K562 (cell line): ENCODE results near the gene UBE2L5. TPM values are rescaled to one million over a fixed set of nuclear protein-coding genes. Genes with fewer than 3 reads are reported as not detected.

Source experiments
- ATAC-seq: fragments of 200-7000 bp; cut with Tn5 transposase; 3 replicates; pipeline ENCODE4 v1.9.1; 2020; ENCODE audit warnings: moderate library complexity
- BruUV-seq: library from RNA; stranded (reverse); fragments of 400-500 nt; replicated peaks from 2 replicates; lab custom pipeline; 2021; lab: Mats Ljungman, UMichigan
- CTCF ChIA-PET: fragments of 300-600 bp; formaldehyde crosslinking; extraction: SDS; loops from one replicate; lab custom pipeline; 2021; ENCODE audit warnings: low intra/inter-chr PET ratio; lab: Yijun Ruan, JAX
- POLR2A ChIA-PET: fragments of 300-600, 350-650 bp; sonication (Branson Sonifier 250); formaldehyde crosslinking; extraction: SDS; loops from one replicate; lab custom pipeline; 2021; ENCODE audit warnings: antibody characterized with exemption, inconsistent platforms; lab: Yijun Ruan, JAX
- DNase-seq, 4 experiments: peaks; one replicate each; pipeline versions ENCODE4 v3.0.0 to v3.0.0-alpha.2; 2011 to 2018; ENCODE audit warnings: low spot score in 3 of 4, mixed read lengths in 3 of 4; ENCODE audit errors: extremely low read depth in 1 of 4
- FAIRE-seq: peaks from 2 replicates; lab custom pipeline; 2011; peaks lifted over from hg19 to GRCh38; lab: Jason Lieb, UNC
- H2AFZ ChIP-seq: 2 replicates; pipeline ENCODE4 v1.6.0; 2011; ENCODE audit warnings: low read depth, low read length, control low read depth, inconsistent platforms
- H3K27ac ChIP-seq: fragments of 200-600 bp; 3 replicates; pipeline ENCODE4 v1.8.0; 2011; ENCODE audit warnings: low read depth, mild to moderate bottlenecking, control low read depth, inconsistent platforms, low read length, moderate library complexity, mixed read lengths; ENCODE audit errors: extremely low read depth
- H3K27me3 ChIP-seq, 2 experiments: fragments of 300-600 bp in 1 of 2; 2 replicates in 1 of 2; 3 replicates in 1 of 2; pipeline versions ENCODE4 v1.6.0 to v1.8.0; 2011; ENCODE audit warnings: inconsistent platforms in 2 of 2, low read length in 2 of 2, mild to moderate bottlenecking in 1 of 2, mixed read lengths in 1 of 2, moderate library complexity in 1 of 2; ENCODE audit not compliant: control insufficient read depth in 2 of 2, insufficient read depth in 2 of 2
- H3K36me3 ChIP-seq: fragments of 300-600 bp; 3 replicates; pipeline ENCODE4 v1.8.0; 2011; ENCODE audit warnings: mild to moderate bottlenecking, low read length, inconsistent platforms; ENCODE audit not compliant: control insufficient read depth, insufficient read depth
- H3K4me1 ChIP-seq, 2 experiments: fragments of 200-600 bp in 1 of 2; replicated peaks in 1 of 2; 2 replicates in 1 of 2; 3 replicates in 1 of 2; pipeline versions ENCODE4 v1.5.1 to v1.8.0; 2011; ENCODE audit warnings: inconsistent platforms in 2 of 2, low read length in 2 of 2, mild to moderate bottlenecking in 1 of 2, mixed read lengths in 1 of 2, moderate library complexity in 1 of 2; ENCODE audit not compliant: control insufficient read depth in 2 of 2, insufficient read depth in 2 of 2
- H3K4me2 ChIP-seq: 2 replicates; pipeline ENCODE4 v1.6.1; 2011; ENCODE audit warnings: low read length, control low read depth, inconsistent platforms, mixed read lengths; ENCODE audit not compliant: insufficient read depth
- H3K4me3 ChIP-seq: fragments of 200-600 bp; sonication (generic), shearing (Covaris generic); 2 replicates; pipeline ENCODE4 v1.5.1; 2016; ENCODE audit warnings: control low read depth, inconsistent platforms
- H3K79me2 ChIP-seq: fragments of 200-600 bp; 3 replicates; pipeline ENCODE4 v1.8.0; 2011; ENCODE audit warnings: low read length, inconsistent platforms; ENCODE audit not compliant: control insufficient read depth, insufficient read depth
- H3K9ac ChIP-seq, 2 experiments: 2 replicates each; pipeline versions ENCODE4 v1.6.0 to v1.6.1; 2011; ENCODE audit warnings: low read depth in 2 of 2, low read length in 2 of 2, control low read depth in 1 of 2, inconsistent platforms in 1 of 2, mild to moderate bottlenecking in 1 of 2, mixed read lengths in 1 of 2; ENCODE audit not compliant: insufficient read depth in 1 of 2
- H3K9me1 ChIP-seq: one replicate; pipeline ENCODE4 v1.6.0; 2011; ENCODE audit warnings: inconsistent platforms, mild to moderate bottlenecking, low read length, moderate library complexity; ENCODE audit not compliant: control insufficient read depth, insufficient read depth
- H3K9me3 ChIP-seq: replicated peaks from 2 replicates; pipeline ENCODE4 v1.5.1; 2011; ENCODE audit warnings: low read depth, low read length, inconsistent platforms; ENCODE audit not compliant: control insufficient read depth, insufficient read depth
- H4K20me1 ChIP-seq: replicated peaks from 2 replicates; pipeline ENCODE4 v1.6.1; 2011; ENCODE audit warnings: low read length, inconsistent platforms, mixed read lengths; ENCODE audit not compliant: control insufficient read depth, insufficient read depth
- BRCA1 ChIP-seq, 2 experiments: fragments of 450-650 bp in 1 of 2; sonication (generic) in 1 of 2; formaldehyde crosslinking in 1 of 2; IDR thresholded peaks; 2 replicates each; pipeline versions ENCODE4 v1.5.0 to v1.6.1; 2017 to 2020; ENCODE audit warnings: mild to moderate bottlenecking in 1 of 2, missing genetic modification reagents in 1 of 2
- CHD2 ChIP-seq: IDR thresholded peaks from 2 replicates; pipeline ENCODE4 v1.6.1; 2011; ENCODE audit warnings: low read depth, low read length
- CHD4 ChIP-seq: fragments of 200-600 bp; sonication (generic); IDR thresholded peaks from 3 replicates; pipeline ENCODE4 v1.6.1; 2012; ENCODE audit warnings: low read depth, mild to moderate bottlenecking, mixed read lengths, low read length, inconsistent platforms; ENCODE audit not compliant: insufficient read depth, insufficient replicate concordance, poor library complexity, severe bottlenecking
- MTA1 ChIP-seq: fragments of 450-650 bp; IDR thresholded peaks from 2 replicates; pipeline ENCODE4 v1.6.1; 2017; ENCODE audit warnings: borderline replicate concordance
- NFRKB ChIP-seq: fragments of 450-650 bp; IDR thresholded peaks from 2 replicates; pipeline ENCODE4 v1.6.1; 2016; ENCODE audit warnings: low read depth
- NR2C2 ChIP-seq, 2 experiments: fragments of 200-800 bp in 1 of 2; sonication (Bioruptor generic) in 1 of 2; sonication (generic) in 1 of 2; formaldehyde crosslinking in 1 of 2; IDR thresholded peaks; 2 replicates each; pipeline versions ENCODE4 v1.6.1 to v1.8.0; 2016 to 2022; ENCODE audit warnings: mild to moderate bottlenecking in 1 of 2, missing compliant biosample characterization in 1 of 2, missing genetic modification characterization in 1 of 2, missing genetic modification reagents in 1 of 2
- PTBP1 ChIP-seq: fragments of 200-400 bp; formaldehyde crosslinking; IDR thresholded peaks from 2 replicates; pipeline ENCODE4 v1.6.1; 2017; ENCODE audit warnings: low read depth, low read length
- SRSF1 ChIP-seq: fragments of 200-400 bp; formaldehyde crosslinking; IDR thresholded peaks from 2 replicates; pipeline ENCODE4 v1.6.1; 2017; ENCODE audit warnings: mild to moderate bottlenecking, low read depth, low read length, moderate library complexity
- ZNF695 ChIP-seq: fragments of 450-650 bp; formaldehyde crosslinking; IDR thresholded peaks from 2 replicates; pipeline ENCODE4 v1.4.0; 2020; ENCODE audit warnings: mild to moderate bottlenecking, moderate library complexity
- WGBS: fragments of 100-300 bp; shearing (Covaris generic); methylation state at CpG from one replicate; pipeline ENCODE4 v1.1.6; 2016; ENCODE audit warnings: low coverage, mixed read lengths; ENCODE audit not compliant: insufficient coverage; ENCODE audit errors: missing lambda C conversion rate; 5-methylcytosine and 5-hydroxymethylcytosine counted together
- in situ Hi-C: fragments of 300-500 bp; cut with MboI; formaldehyde crosslinking; loops from 4 replicates; pipeline ENCODE4 v1.15.0; 2018; ENCODE audit warnings: inconsistent platforms, mixed read lengths
- intact Hi-C: fragments of 100-400 bp; cut with micrococcal nuclease; formaldehyde crosslinking; loops from 2 replicates; pipeline ENCODE4 v1.14.2; 2022
- polyA plus RNA-seq, 8 experiments: library from polyadenylated mRNA; depleted of rRNA in 4 of 8; stranded (reverse) in 5 of 8; unstranded in 3 of 8; fragments of >200 nt; fragmentation: Nextera tagmentation in 2 of 8; fragmentation: Illumina TruSeq in 1 of 8; extraction: Ambion mirVana in 2 of 8; extraction: Trizol in 1 of 8; gene quantifications; 2 replicates each; pipeline versions ENCODE4 v1.2.1 to v1.2.3, GENCODE V29; 2011 to 2014; ENCODE audit warnings: inconsistent platforms in 1 of 8, missing spikeins in 1 of 8
- total RNA-seq, 7 experiments: library from RNA; depleted of rRNA in 6 of 7; stranded (reverse); fragments of >200 nt in 6 of 7; fragmentation: Illumina TruSeq in 2 of 7; extraction: Trizol in 2 of 7; gene quantifications; 2 replicates each; pipeline versions ENCODE4 v1.2.1 to v1.2.3, GENCODE V29; 2011 to 2021; ENCODE audit warnings: low replicate concordance in 1 of 7
- TF ChIP-seq, protein P1 (sequence below), 2 experiments: fragments of 450-650 bp; IDR thresholded peaks; 2 replicates each; pipeline ENCODE4 v1.6.1; 2016; ENCODE audit warnings: mild to moderate bottlenecking in 2 of 2, borderline replicate concordance in 1 of 2, low read depth in 1 of 2, moderate library complexity in 1 of 2
- TF ChIP-seq, protein P2 (sequence below): fragments of 450-650 bp; IDR thresholded peaks from 2 replicates; pipeline ENCODE4 v1.6.1; 2016; ENCODE audit warnings: antibody characterized with exemption

Gene UBE2L5
- total and polyA plus RNA-seq, 9 of the 15 experiments (the other 6 are each of a cell fraction or from before 2014, with no cell fraction given), result 0.22 to 1.5 (median 0.86) TPM; not detected in 6

DNA sequence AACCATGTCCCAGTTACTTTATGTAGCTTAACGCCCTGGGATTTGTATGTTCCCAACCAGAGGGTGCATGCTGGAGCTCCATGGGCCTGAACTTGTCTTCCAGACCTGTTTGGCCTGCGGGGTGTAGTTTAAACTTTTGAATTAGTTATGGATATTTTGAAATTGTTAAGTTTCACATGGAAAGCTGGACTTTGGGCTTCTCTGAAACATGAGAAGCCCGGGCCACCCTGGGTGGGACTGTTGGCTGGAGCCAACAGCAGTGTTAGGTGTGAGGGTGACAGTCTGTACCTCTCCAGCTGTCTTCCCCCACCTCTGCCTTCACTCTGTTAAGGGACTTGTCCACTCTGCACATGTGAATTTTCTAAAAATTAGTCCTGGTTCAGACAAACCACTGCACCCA lies 1.6 kb downstream of the UBE2L5 start (continued):
- no peak for TF ChIP-seq SRSF1
- no peak for TF ChIP-seq ZNF695 (CRISPR knock-in tag)
- no peak for TF ChIP-seq NFRKB
- TF ChIP-seq, all 486 proteins: peak for 0

DNA sequence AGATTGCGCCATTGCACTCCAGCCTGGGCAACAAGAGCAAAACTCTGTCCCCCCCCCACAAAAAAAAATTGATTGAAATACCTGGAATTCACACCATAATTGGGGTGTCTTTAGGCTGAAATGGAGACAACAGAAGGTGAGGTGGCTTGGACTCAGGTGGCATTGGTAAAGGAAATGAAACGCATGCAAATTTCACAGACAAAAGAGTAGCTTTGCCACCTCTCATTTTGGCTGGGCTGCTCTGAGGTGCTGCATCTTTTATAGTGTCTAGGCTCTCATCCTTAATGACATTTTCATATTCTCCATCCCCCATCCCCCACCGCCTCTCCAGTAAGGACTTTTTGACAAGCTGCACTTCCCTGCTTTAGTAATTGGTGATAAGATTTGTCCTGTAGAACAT lies 6.9 kb downstream of the UBE2L5 start:
- no peak for FAIRE-seq
- H3K36me3 ChIP-seq, result no peaks in the 10 kb centered on the region
- no peak overlapping the region for H3K9ac ChIP-seq
- no peaks in the 10 kb centered on the region for H3K79me2 ChIP-seq
- in situ Hi-C loops (no loop called here), intact Hi-C loops (no loop called here)
- CTCF ChIA-PET, result no interaction called here
- ATAC-seq, result no peak
- no peak overlapping the region for H3K4me2 ChIP-seq
- H3K9me1 ChIP-seq, result no peaks in the 10 kb centered on the region
- no peak overlapping the region for H2AFZ ChIP-seq
- BruUV-seq, result no TSS peak
- no peak overlapping the region for H3K27ac ChIP-seq
- H3K27me3 ChIP-seq, result peaks cover 0 to 8% of the 10 kb centered on the region in 2 experiments; a peak in 2 of 5 replicates
- H4K20me1 ChIP-seq, result no peaks in the 10 kb centered on the region
- POLR2A ChIA-PET, result interaction anchor here (0.5 kb wide), 1 partner anchor 26 kb away, joined by 3 read pairs; no protein-coding TSS in a partner anchor
- H3K4me3 ChIP-seq, result no peak overlapping the region
- no peak for DNase-seq
- no peaks in the 10 kb centered on the region for H3K9me3 ChIP-seq
- 28% methylated on average over 3 of the region's 3 CpGs for WGBS
- H3K4me1 ChIP-seq, result no peaks in the 10 kb centered on the region
- TF ChIP-seq, protein P1, sequence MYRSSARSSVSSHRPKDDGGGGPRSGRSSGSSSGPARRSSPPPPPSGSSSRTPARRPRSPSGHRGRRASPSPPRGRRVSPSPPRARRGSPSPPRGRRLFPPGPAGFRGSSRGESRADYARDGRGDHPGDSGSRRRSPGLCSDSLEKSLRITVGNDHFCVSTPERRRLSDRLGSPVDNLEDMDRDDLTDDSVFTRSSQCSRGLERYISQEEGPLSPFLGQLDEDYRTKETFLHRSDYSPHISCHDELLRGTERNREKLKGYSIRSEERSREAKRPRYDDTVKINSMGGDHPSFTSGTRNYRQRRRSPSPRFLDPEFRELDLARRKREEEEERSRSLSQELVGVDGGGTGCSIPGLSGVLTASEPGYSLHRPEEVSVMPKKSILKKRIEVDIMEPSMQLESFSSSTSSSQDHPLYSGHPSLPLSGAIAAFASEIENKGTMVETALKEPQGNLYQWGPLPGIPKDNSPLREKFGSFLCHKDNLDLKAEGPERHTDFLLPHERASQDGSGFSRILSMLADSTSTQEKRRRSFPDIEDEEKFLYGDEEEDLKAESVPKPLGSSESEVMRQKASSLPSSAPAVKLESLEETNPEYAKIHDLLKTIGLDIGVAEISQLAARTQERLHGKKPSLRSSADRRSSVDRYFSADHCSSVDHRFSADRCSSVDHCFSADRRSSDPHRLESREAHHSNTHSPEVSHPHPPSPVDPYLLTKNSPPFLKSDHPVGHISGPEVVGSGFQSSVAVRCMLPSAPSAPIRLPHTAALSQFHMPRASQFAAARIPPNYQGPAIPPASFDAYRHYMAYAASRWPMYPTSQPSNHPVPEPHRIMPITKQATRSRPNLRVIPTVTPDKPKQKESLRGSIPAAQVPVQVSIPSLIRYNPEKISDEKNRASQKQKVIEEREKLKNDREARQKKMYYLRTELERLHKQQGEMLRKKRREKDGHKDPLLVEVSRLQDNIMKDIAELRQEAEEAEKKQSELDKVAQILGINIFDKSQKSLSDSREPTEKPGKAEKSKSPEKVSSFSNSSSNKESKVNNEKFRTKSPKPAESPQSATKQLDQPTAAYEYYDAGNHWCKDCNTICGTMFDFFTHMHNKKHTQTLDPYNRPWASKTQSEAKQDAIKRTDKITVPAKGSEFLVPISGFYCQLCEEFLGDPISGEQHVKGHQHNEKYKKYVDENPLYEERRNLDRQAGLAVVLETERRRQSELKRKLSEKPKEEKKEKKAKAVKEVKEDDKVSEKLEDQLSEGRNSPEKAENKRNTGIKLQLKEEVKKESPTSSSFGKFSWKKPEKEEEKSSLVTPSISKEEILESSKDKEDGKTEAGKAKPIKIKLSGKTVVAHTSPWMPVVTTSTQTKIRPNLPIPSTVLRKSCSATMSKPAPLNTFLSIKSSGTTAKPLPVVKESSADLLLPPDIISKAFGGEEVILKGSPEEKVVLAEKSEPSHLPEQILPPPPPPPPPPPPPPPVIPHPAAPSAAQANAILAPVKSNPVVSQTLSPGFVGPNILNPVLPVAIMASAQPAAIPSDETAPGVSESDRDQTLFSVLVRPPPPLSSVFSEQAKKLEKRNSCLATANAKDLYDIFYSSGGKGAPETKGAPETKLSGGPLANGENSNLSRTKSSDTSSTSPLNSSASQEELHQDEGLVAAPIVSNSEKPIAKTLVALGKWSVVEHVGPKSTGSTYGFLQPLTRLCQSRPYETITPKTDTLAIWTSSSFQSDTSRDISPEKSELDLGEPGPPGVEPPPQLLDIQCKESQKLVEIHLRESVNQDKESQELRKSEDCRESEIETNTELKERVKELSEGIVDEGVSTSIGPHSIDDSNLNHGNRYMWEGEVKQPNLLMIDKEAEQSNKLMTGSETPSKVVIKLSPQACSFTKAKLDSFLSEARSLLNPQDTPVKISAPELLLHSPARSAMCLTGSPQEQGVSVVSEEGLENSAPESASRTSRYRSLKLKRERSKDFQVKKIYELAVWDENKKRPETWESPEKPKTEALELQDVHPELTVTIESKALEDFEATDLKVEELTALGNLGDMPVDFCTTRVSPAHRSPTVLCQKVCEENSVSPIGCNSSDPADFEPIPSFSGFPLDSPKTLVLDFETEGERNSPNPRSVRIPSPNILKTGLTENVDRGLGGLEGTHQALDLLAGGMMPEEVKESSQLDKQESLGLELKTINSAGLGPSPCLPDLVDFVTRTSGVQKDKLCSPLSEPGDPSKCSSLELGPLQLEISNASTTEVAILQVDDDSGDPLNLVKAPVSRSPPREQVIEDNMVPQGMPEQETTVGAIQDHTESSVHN (IDR thresholded peaks at IDR 0.05; ENCODE audit: borderline replicate concordance in 1 of 2, low read depth in 1 of 2), result no peak
- TF ChIP-seq CHD2 (no peak), BRCA1 (IDR thresholded peaks at IDR 0.05) (no peak), BRCA1 (CRISPR knock-in tag; IDR thresholded peaks at IDR 0.05) (no peak), NR2C2 (CRISPR knock-in tag; IDR thresholded peaks at IDR 0.05) (no peak), NR2C2 (tag; IDR thresholded peaks at IDR 0.05) (no peak), MTA1 (no peak), PTBP1 (no peak), CHD4 (no peak)
- TF ChIP-seq, protein P2, sequence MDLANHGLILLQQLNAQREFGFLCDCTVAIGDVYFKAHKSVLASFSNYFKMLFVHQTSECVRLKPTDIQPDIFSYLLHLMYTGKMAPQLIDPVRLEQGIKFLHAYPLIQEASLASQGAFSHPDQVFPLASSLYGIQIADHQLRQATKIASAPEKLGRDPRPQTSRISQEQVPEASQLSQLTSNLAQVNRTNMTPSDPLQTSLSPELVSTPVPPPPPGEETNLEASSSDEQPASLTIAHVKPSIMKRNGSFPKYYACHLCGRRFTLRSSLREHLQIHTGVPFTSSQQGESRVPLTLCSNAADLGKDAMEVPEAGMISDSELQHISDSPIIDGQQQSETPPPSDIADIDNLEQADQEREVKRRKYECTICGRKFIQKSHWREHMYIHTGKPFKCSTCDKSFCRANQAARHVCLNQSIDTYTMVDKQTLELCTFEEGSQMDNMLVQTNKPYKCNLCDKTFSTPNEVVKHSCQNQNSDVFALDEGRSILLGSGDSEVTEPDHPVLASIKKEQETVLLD, result no peak
